Cardiac muscle cell (in vitro differentiated cells and primary cell): ENCODE data around the gene RAD50. TPM values are rescaled to one million over a fixed set of nuclear protein-coding genes. Genes with fewer than 3 reads are reported as not detected.
"Not testable (repeated sequence)": the region's sequence is repeated elsewhere in the genome, so short reads cannot be mapped to it uniquely, and the experiment has no call there.

Source experiments
- DNase-seq, 2 donors: peaks; one replicate each; pipeline versions ENCODE4 v3.0.0 to v3.0.0-alpha.2; 2010 to 2017; ENCODE audit warnings: low read depth in 1 of 2, low spot score in 1 of 2
- H3K27ac ChIP-seq: fragments of 200-600 bp; sonication (generic); 2 replicates; pipeline ENCODE4 v1.5.1; 2016
- H3K27me3 ChIP-seq: fragments of 200-600 bp; sonication (generic); 2 replicates; pipeline ENCODE4 v1.6.0; 2016; ENCODE audit warnings: control low read depth
- H3K36me3 ChIP-seq: fragments of 200-600 bp; sonication (generic); 2 replicates; pipeline ENCODE4 v1.5.1; 2016; ENCODE audit warnings: control low read depth
- H3K4me1 ChIP-seq: fragments of 200-600 bp; sonication (generic); 2 replicates; pipeline ENCODE4 v1.8.1; 2017; ENCODE audit warnings: low read depth, mild to moderate bottlenecking, mixed run types
- H3K4me3 ChIP-seq: fragments of 200-600 bp; sonication (generic); 2 replicates; pipeline ENCODE4 v1.5.1; 2016; ENCODE audit warnings: mild to moderate bottlenecking
- H3K9me3 ChIP-seq: fragments of 200-600 bp; sonication (generic); 2 replicates; pipeline ENCODE4 v1.5.1; 2017; ENCODE audit warnings: low read depth, mild to moderate bottlenecking, control low read depth
- CTCF ChIP-seq: IDR thresholded peaks from 2 replicates; pipeline ENCODE4 v1.5.1; 2012; ENCODE audit warnings: low read depth, mild to moderate bottlenecking, low read length
- polyA plus RNA-seq: library from polyadenylated mRNA; unstranded; fragments of >200 nt; fragmentation: Nextera tagmentation; extraction: Ambion mirVana; gene quantifications from 2 replicates; pipeline ENCODE4 v1.2.1, GENCODE V29; 2016
- total RNA-seq: library from RNA; depleted of rRNA; stranded (reverse); fragments of >200 nt; gene quantifications from 2 replicates; pipeline ENCODE4 v1.2.3, GENCODE V29; 2016

Gene RAD50
- total and polyA plus RNA-seq, 2 experiments from 2014 or later = 13.4 to 27.3 TPM

- Histone ChIP-seq H3K4me1 (no peaks in the 10 kb centered on the region), H3K36me3 (peaks cover 3% of the 10 kb centered on the region), H3K4me3 (no peak overlapping the region), H3K27me3 (no peaks in the 10 kb centered on the region), H3K9me3 (no peaks in the 10 kb centered on the region), H3K27ac (no peak overlapping the region)
- DNase-seq = no peak
- no peak for TF ChIP-seq CTCF
These were observed 70.7 kb downstream of the RAD50 start for GRCh38 chr5:132627470-132627869.

GRCh38 chr5:132628814-132629213 lies 72.0 kb downstream of the RAD50 start:
- H3K4me3 ChIP-seq = no peak overlapping the region
- H3K9me3 ChIP-seq = no peaks in the 10 kb centered on the region
- no peak overlapping the region for H3K27ac ChIP-seq
- peaks cover 3% of the 10 kb centered on the region for H3K36me3 ChIP-seq
- no peak for TF ChIP-seq CTCF
- no peak for DNase-seq
- no peaks in the 10 kb centered on the region for H3K4me1 ChIP-seq
- no peaks in the 10 kb centered on the region for H3K27me3 ChIP-seq

- DNase-seq = no peak
- Histone ChIP-seq H3K4me1 (no peaks in the 10 kb centered on the region), H3K27me3 (no peaks in the 10 kb centered on the region), H3K9me3 (no peaks in the 10 kb centered on the region), H3K4me3 (no peak overlapping the region), H3K27ac (no peak overlapping the region), H3K36me3 (peaks cover 3% of the 10 kb centered on the region)
- no peak for TF ChIP-seq CTCF
These were observed 72.6 kb downstream of the RAD50 start for GRCh38 chr5:132629230-132629944.

- not testable (repeated sequence) for H3K27me3 ChIP-seq, H3K4me3 ChIP-seq, DNase-seq, H3K4me1 ChIP-seq, H3K9me3 ChIP-seq, H3K27ac ChIP-seq, H3K36me3 ChIP-seq
These were observed 76.8 kb downstream of the RAD50 start for GRCh38 chr5:132633587-132633986.

- Histone ChIP-seq H3K4me1 (no peaks in the 10 kb centered on the region), H3K27me3 (no peaks in the 10 kb centered on the region), H3K36me3 (peaks cover 6% of the 10 kb centered on the region), H3K9me3 (no peaks in the 10 kb centered on the region), H3K27ac (no peak overlapping the region), H3K4me3 (no peak overlapping the region)
- TF ChIP-seq CTCF = no peak
- DNase-seq = no peak
These were observed 79.1 kb downstream of the RAD50 start for GRCh38 chr5:132635873-132636272.

- no peak for TF ChIP-seq CTCF
- H3K27me3 ChIP-seq = no peaks in the 10 kb centered on the region
- peaks cover 6% of the 10 kb centered on the region for H3K36me3 ChIP-seq
- H3K27ac ChIP-seq = no peak overlapping the region
- no peak overlapping the region for H3K4me3 ChIP-seq
- H3K9me3 ChIP-seq = no peaks in the 10 kb centered on the region
- no peaks in the 10 kb centered on the region for H3K4me1 ChIP-seq
- no peak for DNase-seq
These were observed 80.5 kb downstream of the RAD50 start for GRCh38 chr5:132637241-132637640.
